GM12878 (cell line): ENCODE results near the gene CRKL. TPM values are rescaled to one million over a fixed set of nuclear protein-coding genes. Genes with fewer than 3 reads are reported as not detected.

Experiments
- ATAC-seq: fragments of 200-7000 bp; cut with Tn5 transposase; 3 replicates; pipeline ENCODE4 v1.9.1; 2020; ENCODE audit warnings: mild to moderate bottlenecking, moderate library complexity
- BruUV-seq: library from RNA; stranded (reverse); fragments of 400-500 nt; replicated peaks from 2 replicates; lab custom pipeline; 2021; lab: Mats Ljungman, UMichigan
- CTCF ChIA-PET: fragments of 300-600 bp; sonication (Branson Sonifier 250); formaldehyde crosslinking; extraction: SDS; loops from one replicate; lab custom pipeline; 2021; ENCODE audit warnings: inconsistent platforms; lab: Yijun Ruan, JAX
- POLR2A ChIA-PET: fragments of 350-600 bp; formaldehyde crosslinking; extraction: SDS; loops from one replicate; lab custom pipeline; 2021; ENCODE audit warnings: inconsistent platforms; lab: Charles Lee
- RAD21 ChIA-PET: fragments of 300-600 bp; sonication (Branson Sonifier 250); formaldehyde crosslinking; loops from one replicate; lab custom pipeline; 2023; ENCODE audit warnings: antibody characterized with exemption; ENCODE audit not compliant: unreplicated experiment; lab: Charles Lee
- SMC1A ChIA-PET: fragments of 300-600 bp; sonication (Branson Sonifier 250); formaldehyde crosslinking; loops from one replicate; lab custom pipeline; 2023; ENCODE audit not compliant: unreplicated experiment, uncharacterized antibody; lab: Charles Lee
- DNase-seq: peaks from one replicate; pipeline ENCODE4 v3.0.0-alpha.2; 2011; ENCODE audit warnings: low read depth, low spot score
- FAIRE-seq: peaks from 3 replicates; lab custom pipeline; 2011; peaks lifted over from hg19 to GRCh38; lab: Jason Lieb, UNC
- H2AFZ ChIP-seq: 2 replicates; pipeline ENCODE4 v1.6.0; 2011; ENCODE audit warnings: low read depth, low read length, control low read depth; ENCODE audit not compliant: control insufficient read depth
- H3K27ac ChIP-seq: 2 replicates; pipeline ENCODE4 v1.5.1; 2011; ENCODE audit warnings: control low read depth; ENCODE audit not compliant: control insufficient read depth, insufficient read depth
- H3K27me3 ChIP-seq, 2 experiments: replicated peaks in 1 of 2; 2 replicates each; pipeline versions ENCODE4 v1.6.0 to v1.6.1; 2011; ENCODE audit warnings: low read length in 1 of 2; ENCODE audit not compliant: control insufficient read depth in 2 of 2, insufficient read depth in 2 of 2
- H3K36me3 ChIP-seq, 2 experiments: 2 replicates each; pipeline ENCODE4 v1.5.1; 2011; ENCODE audit warnings: low read length in 1 of 2; ENCODE audit not compliant: control insufficient read depth in 2 of 2, insufficient read depth in 2 of 2
- H3K4me1 ChIP-seq: 2 replicates; pipeline ENCODE4 v1.6.1; 2011; ENCODE audit warnings: mild to moderate bottlenecking, low read length, moderate library complexity, mixed read lengths; ENCODE audit not compliant: control insufficient read depth, insufficient read depth
- H3K4me2 ChIP-seq: 2 replicates; pipeline ENCODE4 v1.6.0; 2011; ENCODE audit warnings: control low read depth; ENCODE audit not compliant: control insufficient read depth, insufficient read depth
- H3K4me3 ChIP-seq: fragments of 200-600 bp; sonication (generic); 2 replicates; pipeline ENCODE4 v1.5.1; 2016
- H3K79me2 ChIP-seq: 2 replicates; pipeline ENCODE4 v1.6.0; 2011; ENCODE audit warnings: low read length; ENCODE audit not compliant: control insufficient read depth, insufficient read depth
- H3K9ac ChIP-seq: 2 replicates; pipeline ENCODE4 v1.8.0; 2011; ENCODE audit warnings: low read length, control low read depth, mixed read lengths; ENCODE audit not compliant: control insufficient read depth, insufficient read depth
- H3K9me3 ChIP-seq: replicated peaks from 3 replicates; pipeline ENCODE4 v1.5.1; 2011; ENCODE audit warnings: mild to moderate bottlenecking, low read length; ENCODE audit not compliant: control insufficient read depth, insufficient read depth
- H4K20me1 ChIP-seq: 2 replicates; pipeline ENCODE4 v1.6.0; 2011; ENCODE audit not compliant: control insufficient read depth, insufficient read depth
- ATF2 ChIP-seq: IDR thresholded peaks from 2 replicates; pipeline ENCODE4 v1.6.1; 2012; ENCODE audit warnings: low read length, inconsistent platforms
- CBX5 ChIP-seq: sonication (generic); IDR thresholded peaks from 2 replicates; pipeline ENCODE4 v1.6.1; 2016; ENCODE audit warnings: low read depth, moderate library complexity, mild to moderate bottlenecking, inconsistent platforms
- CREB1 ChIP-seq: IDR thresholded peaks from 2 replicates; pipeline ENCODE4 v1.6.1; 2012; ENCODE audit warnings: low read depth, mild to moderate bottlenecking, inconsistent platforms
- ELK1 ChIP-seq: IDR thresholded peaks from 2 replicates; pipeline ENCODE4 v1.6.1; 2012; ENCODE audit warnings: low read depth, low read length, improper control_type of control experiment
- HDAC6 ChIP-seq: fragments of 200-600 bp; sonication (generic); IDR thresholded peaks from one replicate; pipeline ENCODE4 v1.8.0; 2017; ENCODE audit warnings: antibody characterized with exemption; ENCODE audit not compliant: unreplicated experiment
- KDM1A ChIP-seq: fragments of 200-600 bp; sonication (generic); IDR thresholded peaks from 2 replicates; pipeline ENCODE4 v1.6.1; 2016; ENCODE audit warnings: borderline replicate concordance
- LARP7 ChIP-seq: fragments of 450-650 bp; IDR thresholded peaks from 2 replicates; pipeline ENCODE4 v1.6.1; 2017; ENCODE audit warnings: mild to moderate bottlenecking
- RAD21 ChIP-seq: IDR thresholded peaks from 2 replicates; pipeline ENCODE4 v1.6.1; 2011; ENCODE audit warnings: mild to moderate bottlenecking, low read depth, low read length, moderate library complexity; ENCODE audit not compliant: insufficient read depth
- RAD51 ChIP-seq: fragments of 450-650 bp; IDR thresholded peaks from 2 replicates; pipeline ENCODE4 v1.6.1; 2016; ENCODE audit warnings: moderate library complexity, mild to moderate bottlenecking, inconsistent platforms
- WGBS: methylation state at CpG from one replicate; pipeline ENCODE4 v1.1.6; 2016; ENCODE audit warnings: low lambda C conversion rate; ENCODE audit not compliant: insufficient replicate concordance, insufficient coverage; ENCODE audit errors: missing lambda C conversion rate; 5-methylcytosine and 5-hydroxymethylcytosine counted together
- in situ Hi-C: fragments of 300-500 bp; cut with MboI; formaldehyde crosslinking; loops from 9 replicates; pipeline ENCODE4 v1.14.3; 2018; ENCODE audit warnings: mixed read lengths
- intact Hi-C: fragments of 100-400 bp; cut with micrococcal nuclease; formaldehyde crosslinking; loops from one replicate; pipeline ENCODE4 v1.14.2; 2022; ENCODE audit not compliant: unreplicated experiment
- polyA plus RNA-seq, 11 experiments: library from polyadenylated mRNA; depleted of rRNA in 4 of 11; unstranded in 6 of 11; stranded (reverse) in 5 of 11; fragments of >200 nt; fragmentation: Nextera tagmentation in 4 of 11; fragmentation: Illumina TruSeq in 1 of 11; extraction: Ambion mirVana in 4 of 11; extraction: Trizol in 1 of 11; gene quantifications; 1 replicate in 1 of 11; 2 replicates in 10 of 11; pipeline versions ENCODE4 v1.2.1 to v1.2.3, GENCODE V29; 2011 to 2016; ENCODE audit warnings: inconsistent platforms in 2 of 11, missing spikeins in 2 of 11, low read depth in 1 of 11
- total RNA-seq, 4 experiments: library from RNA; depleted of rRNA in 3 of 4; stranded (reverse); fragments of >200 nt in 3 of 4; fragmentation: Illumina TruSeq in 1 of 4; extraction: Trizol in 1 of 4; gene quantifications; 2 replicates each; pipeline versions ENCODE4 v1.2.1 to v1.2.3, GENCODE V29; 2013 to 2021

The CRKL gene
- total and polyA plus RNA-seq, 10 of the 15 experiments (the other 5 are each of a cell fraction or from before 2014, with no cell fraction given) = 12.6 to 61.2 (median 32.7) TPM

- Histone ChIP-seq H3K27ac (no peak overlapping the region), H3K4me1 (peaks cover 10% of the 10 kb centered on the region; the same call in 1 of the 2 replicates), H3K9ac (peak overlapping the region; percentile 95), H3K9me3 (peaks cover 5% of the 10 kb centered on the region; the same call in 2 of the 3 replicates), H3K27me3 (no peaks in the 10 kb centered on the region), H3K36me3 (no peaks in the 10 kb centered on the region), H3K4me2 (peak overlapping the region; percentile 97), H2AFZ (no peak overlapping the region), H3K4me3 (peak overlapping the region; percentile 94), H4K20me1 (no peaks in the 10 kb centered on the region), H3K79me2 (peaks cover 16% of the 10 kb centered on the region)
- SMC1A ChIA-PET = no interaction called here
- POLR2A ChIA-PET = interaction anchor here (1.9 kb wide), 1 partner anchor 19 kb away, joined by 9 read pairs; the partner anchor contains the start of gene THAP7
- WGBS = 71% methylated on average over 5 of the region's 5 CpGs
- CTCF ChIA-PET = interaction anchor here (1.7 kb wide), 1 partner anchor 19 kb away, joined by 9 read pairs; the partner anchor contains the start of gene THAP7
- in situ Hi-C loops (no loop called here), intact Hi-C loops (no loop called here)
- FAIRE-seq = peak; percentile 23
- no peak for ATAC-seq
- BruUV-seq = no TSS peak
- RAD21 ChIA-PET = interaction anchor here (1.3 kb wide), 1 partner anchor 97 kb away, joined by 6 read pairs; no protein-coding TSS in a partner anchor
- TF ChIP-seq ELK1 = no peak
- TF ChIP-seq CREB1 = no peak
- no peak for TF ChIP-seq KDM1A
- TF ChIP-seq HDAC6 = no peak
- no peak for TF ChIP-seq LARP7
- no peak for TF ChIP-seq RAD51
- no peak for TF ChIP-seq RAD21
- no peak for TF ChIP-seq CBX5
- TF ChIP-seq ATF2 = no peak
- DNase-seq = no peak
Measured at GRCh38 chr22:20983081-20983771, 66.0 kb downstream of the CRKL start.
